NOMO-1 treated with DMSO at 0.1 percent for 48 hours (cell line): ENCODE results near the gene OR7A5.
"Not testable (repeated sequence)": the region's sequence is repeated elsewhere in the genome, so short reads cannot be mapped to it uniquely, and the experiment has no call there.

ENCODE experiments used
- DNase-seq: peaks from one replicate; lab custom pipeline; 2025; ENCODE audit not compliant: unreplicated experiment; lab: John Stamatoyannopoulos, UW

Gene OR7A5

GRCh38 chr19:14785102-14785793 is 49.7 kb downstream of the OR7A5 start:
- DNase-seq, result peak; percentile 93

GRCh38 chr19:14784730-14785101 is 50.3 kb downstream of the OR7A5 start:
- DNase-seq, result peak; percentile 79

- DNase-seq, result peak; percentile 47
Measured at GRCh38 chr19:14783410-14783998, 51.5 kb downstream of the OR7A5 start.

- no peak for DNase-seq
Measured at GRCh38 chr19:14782626-14783409, 52.2 kb downstream of the OR7A5 start.

DNA sequence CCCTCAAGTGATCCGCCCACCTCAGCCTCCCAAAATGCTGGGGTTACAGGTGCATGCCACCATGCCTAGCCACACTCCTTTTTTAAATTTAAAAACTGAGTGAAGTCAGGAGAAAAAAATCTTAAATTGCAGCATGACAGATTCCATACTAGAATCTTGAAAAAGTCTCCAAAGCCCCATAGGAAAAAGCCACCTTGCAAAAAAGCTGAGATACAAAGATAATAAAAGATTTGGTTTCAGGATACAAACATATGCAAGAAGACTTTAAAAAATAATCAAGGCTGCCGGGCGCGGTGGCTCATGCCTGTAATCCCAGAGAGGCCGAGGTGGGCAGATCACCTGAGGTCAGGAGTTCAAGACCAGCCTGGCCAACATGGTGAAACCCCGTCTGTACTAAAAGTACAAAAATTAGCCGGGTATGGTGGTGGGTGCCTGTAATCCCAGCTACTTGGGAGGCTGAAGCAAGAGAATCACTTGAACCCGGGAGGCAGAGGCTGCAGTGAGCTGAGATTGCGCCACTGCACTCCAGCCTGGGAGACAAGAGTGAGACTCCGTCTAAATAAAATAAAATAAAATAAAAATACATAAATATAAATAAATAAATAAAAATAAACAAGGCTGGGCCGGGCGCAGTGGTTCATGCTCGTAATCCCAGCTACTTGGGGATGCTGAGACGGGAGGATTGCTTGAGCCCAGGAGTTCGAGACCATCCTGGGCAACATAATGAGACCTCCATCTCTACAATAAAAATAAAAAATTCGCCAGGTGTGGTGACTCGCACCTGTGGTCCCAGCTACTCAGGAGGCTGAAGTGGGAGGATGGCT is 53.1 kb downstream of the OR7A5 start:
- DNase-seq, result not testable (repeated sequence)

- peak; percentile 14 for DNase-seq
Measured at GRCh38 chr19:14780622-14781225, 54.3 kb downstream of the OR7A5 start.

GRCh38 chr19:14779151-14779550 is 55.8 kb downstream of the OR7A5 start:
- DNase-seq, result no peak

DNA sequence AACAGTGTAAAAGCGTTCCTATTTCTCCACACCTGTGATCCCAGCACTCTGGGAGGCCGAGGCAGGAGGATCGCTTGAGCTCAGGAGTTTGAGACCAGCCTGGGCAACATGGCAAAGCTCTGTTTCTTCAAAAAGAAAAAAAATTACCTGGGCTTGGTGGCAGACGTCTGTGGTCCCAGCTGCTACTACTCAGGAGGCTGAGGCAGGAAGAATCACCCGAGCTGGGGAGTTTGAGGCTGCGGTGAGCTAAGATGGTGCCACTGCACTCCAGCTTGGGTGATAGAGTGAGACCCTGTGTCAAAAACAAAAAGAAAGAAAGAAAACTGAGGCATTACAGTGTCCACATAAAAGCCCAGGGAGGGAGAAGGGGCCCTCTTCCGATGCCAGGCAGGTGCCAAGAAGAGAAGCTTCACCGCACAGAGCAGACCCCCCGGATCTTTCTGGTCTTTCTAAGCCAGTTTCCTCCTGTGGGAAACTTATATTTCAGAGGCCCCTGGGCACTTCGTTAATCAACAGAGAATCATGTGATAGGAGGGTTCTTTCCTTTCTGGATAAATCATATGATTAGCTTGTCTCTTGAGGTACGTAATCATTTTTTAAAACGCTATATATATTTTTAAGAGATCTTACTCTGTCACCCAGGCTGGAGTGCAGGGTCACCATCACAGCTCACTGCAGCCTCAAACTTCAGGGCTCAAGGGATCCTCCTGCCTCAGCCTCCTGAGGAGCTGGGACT is 56.7 kb downstream of the OR7A5 start, which contains the start of gene ADGRE2:
Gene ADGRE2 (minus strand): TSS at position 451 of the 736 bp plus-strand sequence. CDS start 1,804 bp downstream, outside the sequence.
- DNase-seq, result not testable (repeated sequence)

- DNase-seq, result not testable (repeated sequence)
Measured at GRCh38 chr19:14777645-14778044, 57.3 kb downstream of the OR7A5 start.
